ENCODE data around the gene PARD3.

GRCh38 chr10:34408381-34408780 is 406.7 kb downstream of the PARD3 start:
- TF ChIP-seq CTCF (IDR thresholded peaks at IDR 0.05; ENCODE audit: low read depth, low read length, poor library complexity, severe bottlenecking) (no peak), EZH2phosphoT487 (IDR thresholded peaks at IDR 0.05; ENCODE audit: borderline replicate concordance, low read length) (no peak)
